MV-4-11 (cell line): ENCODE results near the gene PDPN.
"Not testable (repeated sequence)": the region's sequence is repeated elsewhere in the genome, so short reads cannot be mapped to it uniquely, and the experiment has no call there.

Source experiments
- DNase-seq: peaks from one replicate; lab custom pipeline; 2025; lab: John Stamatoyannopoulos, UW

The PDPN gene, protein sequence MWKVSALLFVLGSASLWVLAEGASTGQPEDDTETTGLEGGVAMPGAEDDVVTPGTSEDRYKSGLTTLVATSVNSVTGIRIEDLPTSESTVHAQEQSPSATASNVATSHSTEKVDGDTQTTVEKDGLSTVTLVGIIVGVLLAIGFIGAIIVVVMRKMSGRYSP

GRCh38 chr1:13583595-13583965 lies at the start of gene PDPN:
Gene PDPN, plus strand, starts transcription at chr1:13583832. Its CDS starts 202 bp downstream, at chr1:13584034.
- no peak for DNase-seq

- no peak for DNase-seq
These were observed 48.4 kb upstream of the PDPN start for GRCh38 chr1:13535227-13535626.

GRCh38 chr1:13536571-13536970 lies 47.1 kb upstream of the PDPN start:
- DNase-seq = no peak

DNA sequence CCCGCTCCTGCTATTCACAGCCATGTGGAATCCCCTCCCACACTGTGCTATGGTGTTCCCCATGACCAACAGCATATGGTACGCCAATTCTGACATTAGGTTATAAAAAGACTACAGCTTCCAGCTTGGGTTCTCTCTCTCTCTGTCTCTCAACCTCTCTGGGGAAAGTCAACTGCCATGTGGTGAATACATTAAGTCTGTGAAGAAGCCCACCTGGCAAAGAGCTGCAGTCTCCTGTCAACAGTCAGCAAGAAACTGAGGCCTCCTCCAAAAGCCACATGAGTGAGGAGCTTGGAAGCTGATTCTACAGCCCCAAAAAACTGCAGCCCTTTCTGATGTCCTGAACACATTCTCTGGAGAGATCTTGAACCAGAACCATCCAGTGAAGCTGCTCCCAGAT lies 44.8 kb upstream of the PDPN start:
- no peak for DNase-seq

DNA sequence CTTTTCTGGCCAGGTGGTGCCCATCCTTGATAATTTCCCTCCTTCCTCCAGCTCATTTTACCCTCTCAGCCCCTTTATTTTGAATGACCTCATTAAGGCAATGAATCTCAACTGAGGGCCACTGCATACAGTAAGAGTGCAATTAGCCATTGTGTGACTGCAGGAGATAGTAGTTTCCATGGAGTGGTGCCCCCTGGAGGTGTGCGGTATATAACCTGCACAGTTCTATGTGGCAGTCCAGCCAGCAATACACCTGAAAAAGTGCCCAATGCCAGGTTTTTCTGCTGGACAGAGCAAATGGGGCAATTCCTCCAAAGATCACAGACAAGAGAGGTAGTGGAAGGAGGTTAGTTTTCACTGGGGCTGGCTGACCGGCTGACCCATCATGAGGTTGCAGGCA lies 43.9 kb upstream of the PDPN start:
- no peak for DNase-seq

GRCh38 chr1:13540866-13541265 lies 42.8 kb upstream of the PDPN start:
- no peak for DNase-seq

GRCh38 chr1:13541435-13542215 lies 42.0 kb upstream of the PDPN start:
- DNase-seq = no peak

- no peak for DNase-seq
These were observed 40.0 kb upstream of the PDPN start for GRCh38 chr1:13543451-13544220.

GRCh38 chr1:13544221-13544556 lies 39.4 kb upstream of the PDPN start:
- no peak for DNase-seq

DNA sequence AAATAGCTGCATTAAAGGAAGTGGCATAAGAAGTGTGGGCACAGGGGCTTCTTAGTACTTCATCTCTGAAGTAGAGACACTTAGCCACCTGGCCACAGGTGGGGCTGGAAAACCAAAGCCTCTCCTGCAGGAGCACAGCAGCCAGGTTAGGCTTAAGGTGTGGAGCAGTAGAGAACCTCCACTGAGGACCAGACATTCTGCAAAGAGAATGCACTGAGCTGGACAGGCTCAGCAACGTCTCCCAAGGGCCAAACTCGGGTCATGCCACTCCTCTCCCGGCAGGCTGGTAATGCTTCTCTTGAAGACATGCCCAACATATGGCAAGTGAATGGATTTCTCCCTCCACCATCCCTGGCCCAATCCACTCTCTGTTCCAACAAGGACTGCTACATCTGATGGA lies 36.8 kb upstream of the PDPN start:
- DNase-seq = no peak

- DNase-seq = no peak
These were observed 35.4 kb upstream of the PDPN start for GRCh38 chr1:13548281-13548680.

DNA sequence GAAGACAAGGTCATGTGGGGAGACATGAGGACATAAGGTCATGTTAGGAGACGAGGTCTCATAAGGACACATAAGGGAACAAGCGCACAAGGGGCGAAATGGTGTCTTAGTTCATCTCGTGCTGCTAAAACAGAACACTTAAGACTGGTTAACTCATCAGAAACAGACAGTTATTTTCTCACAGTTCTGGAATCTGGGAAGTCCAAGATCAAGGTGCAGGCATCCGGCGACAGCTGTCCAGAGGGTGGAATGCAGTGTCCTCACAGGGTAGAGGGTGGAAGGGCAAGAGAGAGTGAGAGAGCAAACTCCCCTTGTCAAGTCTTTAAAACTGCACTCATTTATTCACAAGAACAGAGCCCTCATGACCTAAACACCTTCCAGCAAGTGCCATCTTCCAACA lies 34.6 kb upstream of the PDPN start:
- no peak for DNase-seq

DNA sequence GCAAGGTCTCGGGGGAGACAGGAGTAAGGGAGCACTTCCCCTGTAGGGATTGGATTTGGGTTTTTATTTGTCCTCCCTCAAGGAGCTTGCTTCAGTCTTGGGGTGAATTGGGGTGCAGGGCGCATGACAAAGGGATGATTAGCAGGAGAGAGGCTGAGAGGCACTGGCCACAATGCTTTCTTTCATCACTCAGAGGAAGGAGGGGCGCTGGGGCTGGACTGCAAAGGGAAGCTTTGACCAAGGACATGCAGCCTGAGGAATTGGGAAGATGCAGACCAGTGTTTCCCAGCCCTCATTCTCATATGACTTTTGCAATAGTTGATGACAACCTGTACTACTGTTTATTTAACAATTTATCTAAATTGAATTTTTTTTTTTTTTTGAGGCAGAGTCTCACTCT lies 34.1 kb upstream of the PDPN start:
- no peak for DNase-seq

DNA sequence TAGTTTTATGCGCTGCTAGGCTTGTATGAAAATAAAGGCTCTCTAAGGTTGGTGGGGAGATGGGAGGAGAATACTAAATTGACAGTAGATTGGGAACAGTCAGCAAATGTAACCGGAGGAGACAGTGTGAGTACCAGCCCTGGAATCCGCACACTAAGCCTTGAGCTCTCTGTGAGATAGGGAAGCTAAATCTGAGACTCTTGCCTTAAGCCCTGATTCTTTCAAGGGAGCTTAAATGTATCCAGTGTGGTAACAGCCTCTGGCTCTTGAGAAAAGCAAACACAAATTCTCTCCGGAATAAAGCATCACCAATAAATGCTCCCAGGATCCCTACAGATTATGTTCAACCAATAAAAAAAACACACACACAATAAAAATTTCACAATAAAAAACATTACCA lies 33.0 kb upstream of the PDPN start:
- no peak for DNase-seq

GRCh38 chr1:13554798-13555197 lies 28.8 kb upstream of the PDPN start:
- DNase-seq = no peak

GRCh38 chr1:13556224-13556764 lies 27.3 kb upstream of the PDPN start:
- DNase-seq = no peak

- no peak for DNase-seq
These were observed 23.1 kb upstream of the PDPN start for GRCh38 chr1:13560541-13560940.

GRCh38 chr1:13562981-13563380 lies 20.7 kb upstream of the PDPN start:
- DNase-seq = not testable (repeated sequence)

- no peak for DNase-seq
These were observed 19.6 kb upstream of the PDPN start for GRCh38 chr1:13564073-13564472.

- not testable (repeated sequence) for DNase-seq
These were observed 13.2 kb upstream of the PDPN start for GRCh38 chr1:13570435-13570834.

GRCh38 chr1:13570924-13571323 lies 12.7 kb upstream of the PDPN start:
- no peak for DNase-seq

DNA sequence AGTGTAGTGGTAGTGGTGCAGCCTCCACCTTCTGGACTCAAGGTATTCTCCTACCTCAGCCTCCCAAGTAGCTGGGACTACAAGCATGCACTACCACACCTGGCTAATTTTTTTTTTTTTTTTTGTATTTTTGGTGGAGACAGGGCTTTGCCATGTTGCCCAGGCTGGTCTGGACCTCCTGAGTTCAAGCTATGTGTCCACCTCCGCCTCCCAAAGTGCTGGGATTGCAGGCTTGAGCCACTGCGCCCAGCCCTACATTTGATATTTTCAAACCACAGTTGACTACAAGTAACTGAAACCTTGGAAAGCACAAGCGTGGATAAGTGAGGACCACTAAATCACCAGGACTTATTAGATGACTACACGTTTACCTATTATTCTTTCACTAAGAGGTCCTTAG lies 10.0 kb upstream of the PDPN start:
- no peak for DNase-seq

- DNase-seq = no peak
These were observed 6.7 kb upstream of the PDPN start for GRCh38 chr1:13576926-13577325.
